ENCODE results near the gene DDX28. TPM values are rescaled to one million over a fixed set of nuclear protein-coding genes. Genes with fewer than 3 reads are reported as not detected.

DDX28 gene
- total and polyA plus RNA-seq, 2 of the 8 experiments (the other 6 are each of a cell fraction or from before 2014, with no cell fraction given) = 16.8 to 28.1 TPM

DNA sequence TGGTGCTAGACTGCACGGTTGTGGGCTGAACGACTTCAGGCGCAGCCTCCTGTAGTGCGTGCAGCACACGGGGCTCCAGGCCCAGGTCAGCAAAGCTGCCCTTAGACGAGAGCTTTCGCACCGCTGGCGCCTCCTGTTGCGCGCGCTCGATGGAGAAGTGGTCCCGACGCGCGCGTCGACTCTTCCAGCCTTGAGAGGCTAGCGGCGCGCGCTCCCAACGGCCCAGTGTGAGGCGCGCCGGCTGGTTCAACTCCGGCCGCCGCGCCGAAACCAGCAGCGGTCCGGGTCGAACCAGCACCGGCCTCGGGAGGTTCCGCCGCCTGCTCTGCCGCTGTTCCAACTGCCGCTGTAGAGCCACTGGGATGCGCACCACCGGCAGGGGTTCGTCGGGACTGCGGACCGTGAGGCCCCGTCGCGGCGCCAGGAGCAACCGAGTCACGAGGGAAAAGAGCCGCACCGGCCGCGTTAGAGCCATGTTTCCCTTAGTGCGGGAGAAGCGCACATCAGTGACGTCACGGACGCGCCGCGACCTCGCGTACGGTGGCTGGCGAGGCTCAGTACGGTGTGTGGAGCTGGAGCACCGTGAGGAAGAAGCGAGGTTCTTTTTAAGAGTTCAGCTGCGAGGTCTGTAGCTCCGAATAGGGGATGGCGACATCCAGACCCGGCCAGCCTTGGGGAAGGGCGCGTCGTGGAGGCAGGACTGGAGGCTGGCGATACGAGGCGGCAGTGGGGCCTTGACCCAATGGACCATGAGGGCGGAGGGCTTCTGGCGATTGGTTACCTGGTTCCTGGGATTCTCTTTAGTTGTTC is at the start of gene DDX28, which contains the start of gene DUS2 (continued):
- TF ChIP-seq RNF2 (IDR thresholded peaks at IDR 0.05; ENCODE audit: borderline replicate concordance, low read depth, low read length, missing control alignments, poor library complexity, severe bottlenecking) (no peak), EP300 (IDR thresholded peaks at IDR 0.05; ENCODE audit: borderline replicate concordance in 1 of 2, low read depth in 2 of 2, low read length in 2 of 2) (peak in 1 of 2 experiments; percentile 17; a peak in 1 of 3 replicates), HDAC6 (IDR thresholded peaks at IDR 0.05; ENCODE audit: low read depth, low read length) (no peak)
